GM18505 (cell line): ENCODE data around the gene BRSK2.

Experiments used
- ATAC-seq: cut with Tn5 transposase; IDR thresholded peaks from one replicate; pipeline ENCODE4 v1.9.1; 2021; ENCODE audit not compliant: unreplicated experiment
- POLR2A ChIP-seq: IDR thresholded peaks from 4 replicates; pipeline ENCODE4 v1.6.1; 2011; ENCODE audit warnings: borderline replicate concordance; ENCODE audit not compliant: insufficient read depth, insufficient read length; ENCODE audit errors: extremely low read depth

The BRSK2 gene

DNA sequence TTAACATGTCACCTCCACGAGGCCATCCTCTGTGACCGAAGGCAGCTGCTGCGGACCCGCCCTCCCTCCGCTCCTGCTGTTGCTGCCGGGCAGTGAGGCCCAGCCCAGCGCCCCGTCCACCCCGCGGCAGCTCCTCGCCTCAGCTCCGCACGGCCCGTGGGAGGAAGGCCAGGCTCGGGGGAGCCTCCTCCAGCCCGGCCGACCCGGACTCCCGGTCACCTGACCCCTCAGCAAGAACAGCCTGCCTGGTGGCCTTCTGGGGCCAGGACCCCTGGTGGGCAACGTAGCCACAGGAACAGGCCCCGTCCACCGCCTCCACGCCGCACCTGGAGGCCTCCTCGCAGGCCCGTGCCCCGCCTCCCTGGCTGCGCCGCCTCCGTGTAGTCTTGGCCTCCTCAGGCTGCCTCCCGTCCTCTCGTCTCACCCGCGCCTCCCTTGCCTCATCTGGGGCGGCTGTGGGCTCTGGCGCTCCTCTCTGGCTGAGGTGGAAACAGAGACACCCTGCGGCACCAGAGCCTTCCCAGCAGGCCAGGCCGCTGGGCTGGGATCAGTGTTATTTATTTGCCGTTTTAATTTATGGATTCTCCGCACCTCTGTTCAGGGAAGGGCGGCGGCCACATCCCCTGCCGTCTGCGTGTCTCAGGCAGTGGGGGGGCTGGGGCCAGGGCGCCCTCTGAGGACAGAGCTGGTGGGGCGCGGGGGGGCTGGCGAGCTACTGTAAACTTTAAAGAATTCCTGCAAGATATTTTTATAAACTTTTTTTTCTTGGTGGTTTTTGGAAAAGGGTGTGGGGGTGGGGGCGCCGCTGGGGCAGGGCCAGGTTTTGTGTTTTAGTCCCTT, 71.5 kb downstream of the BRSK2 start:
- ATAC-seq: no peak
- no peak for TF ChIP-seq POLR2A

GRCh38 chr11:1461826-1462697, 72.3 kb downstream of the BRSK2 start:
- no peak for ATAC-seq
- no peak for TF ChIP-seq POLR2A

DNA sequence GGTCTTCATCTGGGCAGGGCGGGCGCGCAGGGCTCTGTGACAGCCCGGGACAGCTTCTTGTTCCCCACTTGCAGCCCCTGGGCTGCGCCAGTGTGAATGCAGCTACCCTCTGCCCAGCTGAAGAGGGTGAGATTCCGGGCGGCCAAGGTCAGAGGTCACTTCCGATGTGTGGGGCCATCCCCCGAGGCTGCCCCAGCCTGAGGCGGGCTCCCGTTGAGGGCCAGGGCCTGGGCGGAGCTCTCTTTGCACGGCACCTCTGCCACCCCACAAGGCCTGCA, 72.9 kb downstream of the BRSK2 start:
- TF ChIP-seq POLR2A: no peak
- ATAC-seq: no peak

DNA sequence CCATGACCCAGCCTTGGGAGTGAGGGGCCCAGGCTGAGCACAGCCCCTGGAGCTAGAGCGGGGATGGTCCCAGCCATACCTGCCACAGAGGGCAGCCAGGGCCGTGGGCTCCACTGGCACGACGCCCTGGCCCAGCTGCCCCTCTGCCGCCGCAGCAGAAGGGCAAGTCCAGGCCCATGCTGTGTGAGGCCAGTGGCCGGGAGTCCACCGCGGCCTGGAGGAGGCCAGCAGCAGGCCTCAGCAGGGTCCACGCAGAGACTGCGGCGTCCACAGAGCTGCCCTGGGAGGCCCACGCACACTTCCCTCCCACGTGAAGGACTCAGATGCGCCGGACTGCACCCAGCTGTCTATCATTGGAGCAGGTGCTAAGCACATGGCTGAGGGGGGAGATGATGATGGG, 73.3 kb downstream of the BRSK2 start:
- TF ChIP-seq POLR2A: no peak
- ATAC-seq: no peak

GRCh38 chr11:1466784-1467183, 77.0 kb downstream of the BRSK2 start:
- TF ChIP-seq POLR2A: no peak
- ATAC-seq: no peak

DNA sequence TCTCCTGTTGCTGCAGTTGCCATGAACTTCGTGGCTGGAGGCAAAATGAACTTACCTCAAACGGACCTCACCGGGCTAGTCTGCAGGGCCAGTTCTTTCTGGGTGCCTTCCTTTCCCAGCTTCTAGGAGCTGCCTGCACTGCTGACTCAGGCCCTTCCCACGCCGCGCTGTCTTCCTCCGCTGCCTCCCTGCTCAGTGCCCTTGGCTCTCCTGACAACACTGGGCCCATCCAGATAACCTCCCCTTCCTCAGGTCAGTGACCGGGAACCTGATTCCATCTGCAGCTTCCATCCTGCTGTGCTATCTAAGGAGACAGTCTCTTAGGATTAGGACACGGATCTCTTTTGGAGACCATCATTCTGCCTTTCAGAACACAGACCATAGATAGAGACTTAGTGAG, 77.5 kb downstream of the BRSK2 start:
- ATAC-seq: no peak

DNA sequence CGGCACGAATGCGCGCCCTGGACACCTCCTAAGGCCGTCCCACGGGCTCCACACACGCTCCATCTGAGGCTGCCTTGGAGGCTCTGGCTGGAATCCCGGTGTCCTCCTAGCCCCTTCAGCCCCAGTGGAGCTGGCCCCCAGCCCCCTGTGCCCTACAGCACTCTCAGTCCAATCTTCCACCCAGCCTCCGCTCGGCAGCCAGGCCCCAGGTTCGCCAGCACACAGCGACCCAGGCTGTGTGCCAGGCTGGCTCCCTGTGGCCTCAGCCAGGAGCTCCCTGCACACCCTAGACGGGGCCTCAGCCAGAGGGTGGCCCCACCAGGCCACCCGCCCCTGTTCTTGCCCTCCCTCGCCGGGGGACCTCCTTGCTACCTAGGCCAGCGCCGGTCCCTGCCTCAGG, 78.3 kb downstream of the BRSK2 start:
- no peak for ATAC-seq

More for the DNA sequence above, 77.5 kb downstream of the BRSK2 start:
- TF ChIP-seq POLR2A: no peak

DNA sequence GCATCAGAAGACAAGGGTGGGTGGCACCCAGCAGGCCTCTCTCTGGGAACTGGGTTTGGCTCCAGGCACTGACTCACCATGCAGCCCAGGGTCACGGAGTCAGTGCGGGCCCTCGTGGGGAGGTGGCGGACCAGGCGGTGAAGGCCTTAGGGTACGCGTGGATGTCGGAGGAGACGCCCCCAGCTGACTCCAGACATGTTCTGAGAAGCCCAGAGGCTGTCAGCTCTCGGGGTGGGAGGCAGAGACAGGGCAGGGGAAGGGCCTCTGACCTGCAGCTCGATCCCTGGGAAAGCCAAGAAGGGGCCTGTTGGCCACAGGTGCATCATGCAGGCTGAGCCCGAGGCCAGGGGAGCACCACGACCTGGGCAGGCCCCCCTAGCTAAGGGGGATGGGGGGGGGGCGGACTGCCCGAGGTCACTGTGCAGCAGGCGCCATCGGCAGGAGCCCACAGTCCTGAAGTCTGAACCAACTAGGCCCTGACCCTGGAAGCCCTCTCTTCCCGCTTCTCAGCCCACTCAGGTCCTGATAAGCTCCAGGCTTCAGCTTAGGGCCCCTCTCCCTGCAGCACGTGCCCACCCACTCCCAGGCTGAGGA, 78.8 kb downstream of the BRSK2 start:
- no peak for TF ChIP-seq POLR2A
- ATAC-seq: no peak

More for the DNA sequence above, 78.3 kb downstream of the BRSK2 start:
- no peak for TF ChIP-seq POLR2A

- ATAC-seq: no peak
- no peak for TF ChIP-seq POLR2A
These were observed 79.7 kb downstream of the BRSK2 start for GRCh38 chr11:1469287-1469910.

DNA sequence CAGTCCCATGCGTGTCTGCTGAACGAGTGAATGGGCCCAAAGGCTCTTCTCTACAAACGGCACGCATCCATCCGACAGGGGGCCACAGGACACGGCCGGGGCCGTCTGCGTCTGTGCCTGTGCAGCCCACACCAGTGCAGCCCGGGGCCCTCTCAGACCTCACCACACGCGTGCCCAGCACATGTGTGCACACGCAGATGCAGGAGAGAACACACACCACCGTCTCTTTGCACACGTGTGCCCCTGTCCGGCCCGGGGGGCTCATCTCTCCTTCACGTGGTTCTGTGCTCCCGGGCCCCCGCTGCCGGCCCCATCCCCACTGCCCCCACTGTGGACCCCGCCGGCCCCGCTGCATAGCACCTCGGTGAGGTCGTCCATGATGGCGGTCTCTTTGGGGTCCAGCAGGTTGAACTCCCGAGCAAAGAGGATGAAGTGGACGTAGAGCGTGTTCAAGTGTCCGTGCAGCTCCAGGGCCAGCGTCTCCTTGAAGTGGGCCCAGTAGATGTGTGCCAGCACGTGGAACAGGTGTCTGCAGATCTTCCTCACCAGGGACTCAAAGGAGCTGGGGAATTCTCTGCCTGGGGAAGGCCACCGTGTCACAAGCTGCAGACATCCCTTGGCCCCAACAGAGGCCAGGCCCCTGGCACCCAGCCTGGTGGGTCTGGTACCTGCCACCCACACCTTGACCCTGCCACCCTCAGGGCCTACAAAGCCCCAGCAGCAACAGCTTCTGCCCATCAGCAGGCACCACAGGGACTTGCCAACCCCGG, 80.4 kb downstream of the BRSK2 start:
- ATAC-seq: no peak

DNA sequence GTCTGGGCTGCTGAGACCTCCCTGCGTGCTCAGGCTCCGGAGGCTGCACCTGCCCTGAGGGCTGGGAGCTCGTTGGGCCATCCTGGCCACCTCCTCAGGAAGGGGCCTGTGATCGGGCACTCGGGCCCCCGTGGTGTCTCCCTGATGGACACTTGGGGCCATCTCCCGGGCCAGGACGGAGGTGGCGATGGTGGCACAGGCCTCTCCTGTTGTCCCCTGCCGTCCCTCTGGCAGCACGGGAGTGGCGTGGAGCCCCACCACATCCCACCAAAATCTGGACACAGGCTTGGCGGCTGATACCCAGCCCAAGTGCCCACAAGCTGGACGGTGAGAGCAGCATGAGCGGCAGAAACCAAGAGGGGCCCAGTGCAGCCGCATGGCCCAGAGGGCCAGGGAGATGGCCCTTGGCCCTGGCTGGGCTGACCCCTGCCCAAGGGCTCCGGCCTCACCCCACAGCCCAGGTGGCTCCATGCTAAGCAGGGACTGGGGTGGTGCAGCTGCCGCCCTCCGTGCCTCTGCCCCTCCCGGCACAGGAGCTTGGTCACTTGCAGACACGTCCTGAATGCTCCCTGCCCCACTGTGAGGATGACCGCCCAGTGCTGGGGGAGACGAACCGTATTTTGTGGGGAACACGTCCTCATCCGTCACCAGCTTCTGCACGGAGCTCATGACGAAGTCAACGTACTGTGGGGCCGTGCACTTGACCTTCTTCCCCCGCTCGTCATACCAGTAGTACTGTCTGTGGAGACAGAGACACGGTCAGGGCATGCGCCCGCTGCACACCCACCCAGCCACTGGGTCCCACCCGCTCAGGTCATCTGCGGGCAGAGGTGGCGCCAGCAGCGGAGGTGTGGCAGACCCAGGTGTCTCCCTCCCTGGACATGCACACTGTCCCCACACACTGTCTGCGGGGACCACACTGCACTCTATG, 81.2 kb downstream of the BRSK2 start:
- ATAC-seq: no peak
- TF ChIP-seq POLR2A: no peak

More for the DNA sequence above, 80.4 kb downstream of the BRSK2 start:
- no peak for TF ChIP-seq POLR2A

- no peak for TF ChIP-seq POLR2A
- ATAC-seq: no peak
These were observed 82.0 kb downstream of the BRSK2 start for GRCh38 chr11:1471736-1472135.
